ENCODE data around the gene GAA. TPM values are rescaled to one million over a fixed set of nuclear protein-coding genes. Genes with fewer than 3 reads are reported as not detected.

Gene GAA
- total RNA-seq, 4 donors from 2014 or later: 48.1 to 71.7 (median 67.8) TPM

DNA sequence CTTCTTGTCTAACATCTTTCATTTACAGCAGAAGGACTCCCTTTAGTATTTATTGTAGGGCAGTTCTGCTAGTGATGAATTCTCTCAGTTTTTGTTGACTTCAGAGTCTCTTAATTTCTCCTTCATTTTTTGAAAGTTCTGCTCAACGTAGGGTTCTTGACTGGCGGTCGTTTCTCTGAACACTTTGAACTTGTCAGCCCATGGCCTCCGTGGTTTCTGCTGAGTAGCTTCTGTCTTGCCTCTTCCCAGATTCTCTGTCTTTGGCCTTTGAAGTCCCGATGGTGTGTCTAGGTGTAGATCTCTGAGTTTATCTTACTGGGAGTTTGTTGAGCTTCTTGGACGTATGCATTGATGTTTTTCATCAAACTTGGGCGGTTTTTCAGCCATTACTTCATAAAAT, 13.4 kb downstream of the GAA start:
- TF ChIP-seq POLR2A (IDR thresholded peaks at IDR 0.05): no peak
- TF ChIP-seq, protein P1, sequence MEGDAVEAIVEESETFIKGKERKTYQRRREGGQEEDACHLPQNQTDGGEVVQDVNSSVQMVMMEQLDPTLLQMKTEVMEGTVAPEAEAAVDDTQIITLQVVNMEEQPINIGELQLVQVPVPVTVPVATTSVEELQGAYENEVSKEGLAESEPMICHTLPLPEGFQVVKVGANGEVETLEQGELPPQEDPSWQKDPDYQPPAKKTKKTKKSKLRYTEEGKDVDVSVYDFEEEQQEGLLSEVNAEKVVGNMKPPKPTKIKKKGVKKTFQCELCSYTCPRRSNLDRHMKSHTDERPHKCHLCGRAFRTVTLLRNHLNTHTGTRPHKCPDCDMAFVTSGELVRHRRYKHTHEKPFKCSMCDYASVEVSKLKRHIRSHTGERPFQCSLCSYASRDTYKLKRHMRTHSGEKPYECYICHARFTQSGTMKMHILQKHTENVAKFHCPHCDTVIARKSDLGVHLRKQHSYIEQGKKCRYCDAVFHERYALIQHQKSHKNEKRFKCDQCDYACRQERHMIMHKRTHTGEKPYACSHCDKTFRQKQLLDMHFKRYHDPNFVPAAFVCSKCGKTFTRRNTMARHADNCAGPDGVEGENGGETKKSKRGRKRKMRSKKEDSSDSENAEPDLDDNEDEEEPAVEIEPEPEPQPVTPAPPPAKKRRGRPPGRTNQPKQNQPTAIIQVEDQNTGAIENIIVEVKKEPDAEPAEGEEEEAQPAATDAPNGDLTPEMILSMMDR (IDR thresholded peaks at IDR 0.05): no peak
- DNase-seq (ENCODE audit: low spot score in 2 of 2): peak in 1 of 2 donors; percentile 12
- intact Hi-C loops (cut with DNase I; ENCODE audit: low total_unique reads): no loop called here
- H3K4me3 ChIP-seq (ENCODE audit: low read depth, poor library complexity, severe bottlenecking): no peak overlapping the region
- WGBS, 2 donors: 92 to 96% methylated on average over 7 of the region's 7 CpGs

DNA sequence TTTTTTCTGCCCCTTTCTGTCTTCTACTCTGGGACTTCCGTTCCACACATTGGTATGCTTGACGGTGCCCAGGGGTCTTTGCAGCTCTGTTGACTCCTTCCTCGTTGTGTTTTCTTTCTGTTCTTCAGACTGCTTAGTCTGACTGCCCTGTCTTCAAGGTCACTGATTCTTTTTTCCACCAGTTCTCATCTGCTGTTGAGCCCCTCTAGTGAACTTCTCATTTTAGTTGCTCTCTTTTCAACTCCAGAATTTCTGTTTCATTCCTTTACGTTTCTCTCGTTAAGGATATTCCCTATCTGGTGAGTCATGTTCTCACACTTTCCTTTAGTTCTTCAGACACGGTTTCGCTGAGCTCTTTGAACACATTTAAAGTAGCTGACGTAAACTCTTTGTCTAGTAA, 13.8 kb downstream of the GAA start:
- TF ChIP-seq, protein P1 (IDR thresholded peaks at IDR 0.05): no peak
- no peak for TF ChIP-seq POLR2A (IDR thresholded peaks at IDR 0.05)
- no peak overlapping the region for H3K4me3 ChIP-seq (ENCODE audit: low read depth, poor library complexity, severe bottlenecking)
- DNase-seq (ENCODE audit: low spot score in 2 of 2): no peak
- 92% methylated on average over 8 of the region's 8 CpGs for WGBS, 2 donors
- intact Hi-C loops (cut with DNase I; ENCODE audit: low total_unique reads): no loop called here

GRCh38 chr17:80116276-80116920, 15.0 kb downstream of the GAA start:
- peak in 1 of 2 donors; percentile 78 for DNase-seq (ENCODE audit: low spot score in 2 of 2)
- no peak overlapping the region for H3K4me3 ChIP-seq (ENCODE audit: low read depth, poor library complexity, severe bottlenecking)
- intact Hi-C loops (cut with DNase I; ENCODE audit: low total_unique reads): no loop called here
- no peak for TF ChIP-seq POLR2A (IDR thresholded peaks at IDR 0.05)
- TF ChIP-seq, protein P1 (IDR thresholded peaks at IDR 0.05): no peak
- WGBS, 2 donors: 71 to 80% methylated on average over 16 of the region's 16 CpGs

DNA sequence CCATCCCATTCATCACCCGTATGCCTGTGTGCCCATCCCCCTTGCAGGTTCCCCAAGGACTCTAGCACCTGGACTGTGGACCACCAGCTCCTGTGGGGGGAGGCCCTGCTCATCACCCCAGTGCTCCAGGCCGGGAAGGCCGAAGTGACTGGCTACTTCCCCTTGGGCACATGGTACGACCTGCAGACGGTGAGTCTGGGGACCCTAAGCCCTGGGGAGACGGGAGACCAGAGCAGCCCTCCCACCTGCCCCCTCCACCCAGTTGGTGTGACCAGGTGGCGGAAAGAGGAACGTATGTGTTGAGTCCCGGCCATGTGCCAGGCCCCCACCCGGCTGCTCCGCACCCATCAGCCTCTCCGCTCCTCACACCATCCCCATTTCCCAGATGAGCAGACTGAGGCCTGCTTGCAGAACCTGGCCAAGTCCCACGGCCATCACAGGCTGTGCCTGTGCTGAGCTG, 15.6 kb downstream of the GAA start:
- no peak overlapping the region for H3K4me3 ChIP-seq (ENCODE audit: low read depth, poor library complexity, severe bottlenecking)
- TF ChIP-seq, protein P1 (IDR thresholded peaks at IDR 0.05): no peak
- TF ChIP-seq POLR2A (IDR thresholded peaks at IDR 0.05): no peak
- no peak for DNase-seq (ENCODE audit: low spot score in 2 of 2)
- WGBS, 2 donors: 88 to 95% methylated on average over 13 of the region's 13 CpGs
- intact Hi-C loops (cut with DNase I; ENCODE audit: low total_unique reads): no loop called here

DNA sequence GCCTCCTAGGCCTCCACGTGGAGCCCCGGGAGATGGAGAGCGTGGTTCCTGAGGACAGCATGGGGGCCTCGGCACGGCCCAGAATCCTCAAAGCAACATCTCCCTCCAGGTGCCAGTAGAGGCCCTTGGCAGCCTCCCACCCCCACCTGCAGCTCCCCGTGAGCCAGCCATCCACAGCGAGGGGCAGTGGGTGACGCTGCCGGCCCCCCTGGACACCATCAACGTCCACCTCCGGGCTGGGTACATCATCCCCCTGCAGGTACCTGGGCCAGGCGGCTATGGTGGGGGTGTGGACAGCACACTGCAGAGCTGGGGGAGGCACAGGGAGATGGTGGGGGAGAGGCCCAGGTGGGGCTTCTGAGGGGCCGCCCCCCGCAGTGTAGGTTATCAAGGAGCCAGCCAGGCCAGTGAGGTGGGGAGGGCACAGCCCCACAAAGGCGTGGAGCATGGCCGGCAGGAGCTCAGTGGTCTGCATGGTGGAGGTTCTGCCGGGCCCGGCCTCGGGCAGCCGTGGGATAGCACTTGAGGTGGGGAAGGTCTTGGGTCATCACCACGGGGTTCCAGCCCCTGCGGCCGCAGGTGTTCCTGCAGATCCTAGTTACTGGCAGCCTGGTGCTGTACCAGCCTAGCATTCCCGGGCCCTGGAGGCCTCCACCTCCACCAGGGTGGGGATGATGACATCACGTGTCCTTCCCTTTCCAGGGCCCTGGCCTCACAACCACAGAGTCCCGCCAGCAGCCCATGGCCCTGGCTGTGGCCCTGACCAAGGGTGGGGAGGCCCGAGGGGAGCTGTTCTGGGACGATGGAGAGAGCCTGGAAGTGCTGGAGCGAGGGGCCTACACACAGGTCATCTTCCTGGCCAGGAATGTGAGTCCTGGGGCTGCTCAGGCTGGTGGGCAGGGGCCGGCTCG, 16.4 kb downstream of the GAA start:
- DNase-seq (ENCODE audit: low spot score in 2 of 2): peak in 1 of 2 donors; percentile 80
- no peak overlapping the region for H3K4me3 ChIP-seq (ENCODE audit: low read depth, poor library complexity, severe bottlenecking)
- intact Hi-C loops (cut with DNase I; ENCODE audit: low total_unique reads): no loop called here
- TF ChIP-seq, protein P1 (IDR thresholded peaks at IDR 0.05): no peak
- no peak for TF ChIP-seq POLR2A (IDR thresholded peaks at IDR 0.05)
- WGBS, 2 donors: 89 to 90% methylated on average over 27 to 29 of the region's 31 CpGs
